GM21619 (cell line): Measurements from ENCODE around the gene RBBP6.
"Not testable (repeated sequence)": the region's sequence is repeated elsewhere in the genome, so short reads cannot be mapped to it uniquely, and the experiment has no call there.

Source experiments
- ATAC-seq: cut with Tn5 transposase; IDR thresholded peaks from one replicate; pipeline ENCODE4 v1.9.1; 2021; ENCODE audit not compliant: unreplicated experiment

Gene RBBP6

GRCh38 chr16:24568392-24568791, 29.0 kb downstream of the RBBP6 start:
- ATAC-seq = no peak

DNA sequence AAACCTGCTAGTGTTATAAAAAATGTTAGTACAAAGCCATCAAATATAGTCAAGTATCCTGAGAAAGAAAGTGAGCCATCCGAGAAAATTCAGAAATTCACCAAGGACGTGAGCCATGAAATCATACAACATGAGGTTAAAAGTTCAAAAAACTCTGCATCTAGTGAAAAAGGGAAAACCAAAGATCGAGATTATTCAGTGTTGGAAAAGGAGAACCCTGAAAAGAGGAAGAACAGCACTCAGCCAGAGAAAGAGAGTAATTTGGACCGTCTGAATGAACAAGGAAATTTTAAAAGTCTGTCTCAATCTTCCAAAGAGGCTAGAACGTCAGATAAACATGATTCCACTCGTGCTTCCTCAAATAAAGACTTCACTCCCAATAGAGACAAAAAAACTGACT, 31.7 kb downstream of the RBBP6 start:
- ATAC-seq = no peak

DNA sequence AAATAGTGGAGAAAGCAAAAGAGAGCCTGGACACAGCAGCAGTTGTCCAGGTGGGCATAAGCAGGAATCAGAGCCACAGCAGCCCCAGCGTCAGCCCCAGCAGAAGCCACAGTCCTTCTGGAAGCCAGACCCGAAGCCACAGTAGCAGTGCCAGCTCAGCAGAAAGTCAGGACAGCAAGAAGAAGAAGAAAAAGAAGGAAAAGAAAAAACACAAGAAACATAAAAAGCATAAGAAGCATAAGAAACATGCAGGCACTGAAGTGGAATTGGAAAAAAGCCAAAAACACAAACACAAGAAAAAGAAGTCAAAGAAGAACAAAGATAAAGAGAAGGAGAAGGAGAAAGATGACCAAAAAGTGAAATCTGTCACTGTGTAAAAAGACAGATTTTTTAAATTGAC, 32.7 kb downstream of the RBBP6 start:
- ATAC-seq = no peak

- ATAC-seq = no peak
Measured at GRCh38 chr16:24573141-24573540, 33.8 kb downstream of the RBBP6 start.

DNA sequence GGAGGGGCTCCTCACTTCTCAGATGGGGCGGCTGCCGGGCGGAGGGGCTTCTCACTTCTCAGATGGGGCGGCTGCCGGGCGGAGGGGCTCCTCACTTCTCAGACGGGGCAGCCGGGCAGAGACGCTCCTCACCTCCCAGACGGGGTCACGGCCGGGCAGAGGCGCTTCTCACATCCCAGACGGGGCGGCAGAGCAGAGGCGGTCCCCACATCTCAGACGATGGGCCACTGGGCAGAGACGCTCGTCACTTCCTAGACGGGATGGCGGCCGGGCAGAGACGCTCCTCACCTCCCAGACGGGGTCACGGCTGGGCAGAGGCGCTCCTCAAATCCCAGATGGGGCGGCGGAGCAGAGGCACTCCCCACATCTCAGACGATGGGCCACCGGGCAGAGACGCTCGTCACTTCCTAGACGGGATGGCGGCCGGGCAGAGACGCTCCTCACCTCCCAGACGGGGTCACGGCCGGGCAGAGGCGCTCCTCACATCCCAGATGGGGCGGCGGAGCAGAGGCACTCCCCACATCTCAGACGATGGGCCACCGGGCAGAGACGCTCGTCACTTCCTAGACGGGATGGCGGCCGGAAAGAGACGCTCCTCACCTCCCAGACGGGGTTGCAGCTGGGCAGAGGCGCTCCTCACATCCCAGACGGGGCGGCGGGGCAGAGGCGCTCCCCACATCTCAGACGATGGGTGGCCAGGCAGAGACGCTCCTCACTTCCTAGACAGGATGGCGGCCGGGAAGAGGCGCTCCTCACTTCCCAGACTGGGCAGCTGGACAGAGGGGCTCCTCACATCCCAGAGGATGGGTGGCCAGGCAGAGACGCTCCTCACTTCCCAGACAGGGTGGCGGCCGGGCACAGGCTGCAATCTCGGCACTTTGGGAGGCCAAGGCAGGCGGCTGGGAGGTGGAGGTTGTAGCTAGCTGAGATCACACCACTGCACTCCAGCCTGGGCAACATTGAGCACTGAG, 35.4 kb downstream of the RBBP6 start:
- ATAC-seq = not testable (repeated sequence)

- ATAC-seq = not testable (repeated sequence)
Measured at GRCh38 chr16:24575791-24576190, 36.4 kb downstream of the RBBP6 start.

GRCh38 chr16:24577167-24577566, 37.8 kb downstream of the RBBP6 start:
- no peak for ATAC-seq

- ATAC-seq = no peak
Measured at GRCh38 chr16:24580665-24581064, 41.3 kb downstream of the RBBP6 start.

- ATAC-seq = no peak
Measured at GRCh38 chr16:24583494-24583893, 44.1 kb downstream of the RBBP6 start.

DNA sequence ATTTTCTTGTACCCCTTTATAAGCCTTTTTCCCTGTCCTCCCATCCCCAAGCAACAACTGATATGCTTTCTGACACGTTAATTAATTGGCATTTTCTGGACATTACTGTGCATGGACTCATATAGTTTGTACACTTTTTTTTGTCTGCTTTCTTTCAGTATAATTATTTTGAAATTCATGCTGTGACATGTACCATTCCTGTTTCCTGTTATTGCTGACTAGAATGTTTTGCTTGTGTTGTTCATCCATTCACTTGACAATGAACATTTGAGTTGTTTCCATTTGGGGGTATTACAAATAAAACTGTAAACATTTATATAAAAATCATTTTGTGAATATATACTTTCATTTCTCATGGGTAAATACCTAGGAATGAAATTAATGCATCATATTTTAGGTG, 50.6 kb downstream of the RBBP6 start:
- ATAC-seq = no peak

- ATAC-seq = no peak
Measured at GRCh38 chr16:24598777-24599437, 59.5 kb downstream of the RBBP6 start.

DNA sequence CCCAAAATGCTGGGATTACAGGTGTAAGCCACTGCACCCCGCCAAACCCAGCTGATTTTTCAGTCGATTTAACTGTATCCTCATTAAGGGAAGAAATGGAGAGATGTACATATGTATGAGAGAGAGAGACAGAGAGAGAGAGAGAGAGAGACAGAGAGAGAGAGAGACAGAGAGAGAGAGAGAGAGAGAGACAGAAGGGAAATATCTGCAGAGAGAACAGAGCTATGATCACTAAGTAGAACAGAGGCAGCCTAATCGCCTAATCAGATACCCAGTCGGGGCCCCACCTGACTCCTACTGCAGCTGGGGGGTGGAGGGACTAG, 70.0 kb downstream of the RBBP6 start:
- no peak for ATAC-seq

DNA sequence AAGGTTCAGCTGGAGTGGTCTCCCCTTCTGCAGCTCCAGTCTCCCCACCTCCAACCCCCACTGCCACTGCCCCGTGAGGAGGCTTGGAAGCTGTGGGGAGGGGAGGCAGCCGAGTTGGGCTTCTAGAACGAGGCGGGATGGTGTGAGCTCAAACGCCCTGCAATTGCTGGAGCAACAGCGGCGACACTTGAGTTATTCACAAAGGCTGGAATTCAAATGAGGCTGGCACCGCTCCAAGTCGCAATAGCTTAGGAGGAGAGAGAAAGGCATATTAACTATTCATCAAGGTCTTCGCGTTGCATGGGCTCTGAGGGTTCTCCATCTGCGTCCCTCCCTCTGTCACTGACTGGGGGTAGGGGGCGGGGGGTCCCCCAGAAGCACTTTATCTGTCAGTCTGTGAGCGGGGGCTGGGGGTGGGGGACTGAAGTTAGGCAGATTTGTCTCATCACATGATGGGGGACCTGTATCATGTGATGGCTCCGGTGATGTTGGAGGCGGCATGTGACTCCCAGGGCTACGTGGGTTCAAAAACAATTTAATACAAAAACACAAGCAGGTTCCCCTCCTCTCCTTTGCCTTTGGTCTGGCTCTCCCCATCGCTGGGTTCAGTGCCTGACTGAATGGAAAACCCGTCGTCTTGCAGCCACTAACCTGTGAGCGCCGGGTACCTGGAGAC, 70.5 kb downstream of the RBBP6 start:
- ATAC-seq = no peak

DNA sequence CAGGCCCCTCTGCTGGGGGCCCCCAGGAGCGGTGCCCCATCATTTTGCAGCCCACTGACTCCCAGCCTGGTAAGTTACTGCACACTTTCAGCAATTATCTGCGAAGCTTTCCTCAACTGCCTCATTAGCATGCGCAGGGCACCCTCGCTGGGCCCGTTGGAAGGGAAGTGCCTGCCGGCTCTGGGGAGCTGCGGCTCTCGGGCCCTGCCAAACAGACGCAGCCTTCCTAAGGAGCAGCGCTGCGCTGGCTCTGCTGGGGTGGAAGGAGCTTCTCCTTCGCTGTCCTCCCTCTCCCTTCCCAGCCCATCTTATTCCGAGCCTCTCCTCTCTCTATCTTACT, 71.0 kb downstream of the RBBP6 start:
- no peak for ATAC-seq

- no peak for ATAC-seq
Measured at GRCh38 chr16:24611310-24611709, 71.9 kb downstream of the RBBP6 start.

GRCh38 chr16:24612656-24613055, 73.3 kb downstream of the RBBP6 start:
- no peak for ATAC-seq

DNA sequence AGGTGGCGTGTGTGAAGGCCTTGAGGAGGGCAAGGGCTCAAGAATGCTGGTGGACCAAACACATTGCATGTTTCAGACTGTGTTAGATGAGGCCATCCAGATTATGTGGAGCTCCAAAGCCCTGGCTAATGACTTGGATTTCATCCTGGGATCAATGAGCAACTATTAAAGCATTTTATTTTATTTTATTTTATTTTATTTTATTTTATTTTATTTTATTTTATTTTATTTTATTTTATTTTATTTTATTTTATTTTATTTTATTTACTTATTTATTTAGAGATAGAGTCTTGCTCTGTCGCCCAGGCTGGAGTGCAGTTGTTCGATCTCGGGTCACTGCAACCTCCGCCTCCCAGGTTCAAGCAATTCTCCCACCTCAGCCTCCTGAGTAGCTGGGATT, 73.9 kb downstream of the RBBP6 start:
- not testable (repeated sequence) for ATAC-seq

GRCh38 chr16:24617502-24617901, 78.1 kb downstream of the RBBP6 start:
- no peak for ATAC-seq
